Erythroblast (primary cell): ENCODE results near the gene KRTAP21-1.

Experiments
- GATA1 ChIP-seq: IDR thresholded peaks from 2 replicates; pipeline ENCODE4 v1.6.1; 2011; ENCODE audit warnings: low read depth, mild to moderate bottlenecking, control low read depth, low read length, moderate library complexity
- POLR2A ChIP-seq: IDR thresholded peaks from 2 replicates; pipeline ENCODE4 v1.6.1; 2011; ENCODE audit warnings: mild to moderate bottlenecking, low read length

- TF ChIP-seq POLR2A (no peak), GATA1 (no peak)
Observed at GRCh38 chr21:30719401-30719800, 35.8 kb downstream of the KRTAP21-1 start.
